Neural progenitor cell (in vitro differentiated cells): ENCODE measurements around the gene DTNB. TPM values are rescaled to one million over a fixed set of nuclear protein-coding genes. Genes with fewer than 3 reads are reported as not detected.

Experiments
- DNase-seq: peaks from one replicate; pipeline ENCODE4 v3.0.0-alpha.2; 2016; ENCODE audit warnings: low spot score
- H2AFZ ChIP-seq: fragments of 200-600 bp; sonication (generic); replicated peaks from 2 replicates; pipeline ENCODE4 v1.6.1; 2016; ENCODE audit warnings: antibody characterized with exemption
- H3F3A ChIP-seq: fragments of 200-600 bp; sonication (generic); 2 replicates; pipeline ENCODE4 v1.6.1; 2016; ENCODE audit warnings: antibody characterized with exemption, low read depth
- H3K27ac ChIP-seq: fragments of 200-600 bp; sonication (generic); 2 replicates; pipeline ENCODE4 v1.5.1; 2016; ENCODE audit warnings: mild to moderate bottlenecking
- H3K27me3 ChIP-seq: fragments of 200-600 bp; sonication (generic); 2 replicates; pipeline ENCODE4 v1.6.1; 2016; ENCODE audit warnings: mild to moderate bottlenecking, moderate library complexity
- H3K36me3 ChIP-seq: fragments of 200-600 bp; sonication (generic); 2 replicates; pipeline ENCODE4 v1.5.1; 2016
- H3K4me1 ChIP-seq: fragments of 200-600 bp; sonication (generic); 2 replicates; pipeline ENCODE4 v1.6.1; 2016; ENCODE audit warnings: mixed run types
- H3K4me2 ChIP-seq: fragments of 200-600 bp; sonication (generic); 2 replicates; pipeline ENCODE4 v1.6.1; 2016
- H3K4me3 ChIP-seq: fragments of 200-600 bp; sonication (generic); 2 replicates; pipeline ENCODE4 v1.5.1; 2016
- H3K79me2 ChIP-seq: fragments of 200-600 bp; sonication (generic); 2 replicates; pipeline ENCODE4 v1.6.1; 2016; ENCODE audit warnings: low read depth
- H3K9ac ChIP-seq: fragments of 200-600 bp; sonication (generic); 2 replicates; pipeline ENCODE4 v1.6.1; 2016
- H3K9me3 ChIP-seq: fragments of 200-600 bp; sonication (generic); 2 replicates; pipeline ENCODE4 v1.5.1; 2016; ENCODE audit warnings: low read depth
- H4K20me1 ChIP-seq: fragments of 200-600 bp; sonication (generic); 2 replicates; pipeline ENCODE4 v1.6.1; 2016; ENCODE audit warnings: low read depth
- H3K27ac Mint-ChIP-seq: 3 replicates; pipeline ENCODE4 v1.8.0; 2021; ENCODE audit warnings: mixed read lengths
- H3K27me3 Mint-ChIP-seq: 2 replicates; pipeline ENCODE4 v1.8.0; 2022; ENCODE audit warnings: low read depth, mild to moderate bottlenecking, inconsistent platforms, moderate library complexity, mixed read lengths; ENCODE audit not compliant: insufficient read depth
- H3K36me3 Mint-ChIP-seq: 3 replicates; pipeline ENCODE4 v1.8.0; 2021; ENCODE audit warnings: mixed read lengths
- H3K4me1 Mint-ChIP-seq: 3 replicates; pipeline ENCODE4 v1.8.0; 2021; ENCODE audit warnings: mixed read lengths
- H3K4me3 Mint-ChIP-seq: 3 replicates; pipeline ENCODE4 v1.8.0; 2021; ENCODE audit warnings: mild to moderate bottlenecking, moderate library complexity, mixed read lengths
- H3K9me3 Mint-ChIP-seq: 3 replicates; pipeline ENCODE4 v1.8.0; 2020; ENCODE audit warnings: mixed read lengths
- EZH2 ChIP-seq: fragments of 200-600 bp; sonication (generic); IDR thresholded peaks from 2 replicates; pipeline ENCODE4 v1.6.1; 2017; ENCODE audit warnings: antibody characterized with exemption, mild to moderate bottlenecking, moderate library complexity
- EZH2phosphoT487 ChIP-seq: fragments of 200-600 bp; sonication (generic); IDR thresholded peaks from 2 replicates; pipeline ENCODE4 v1.6.1; 2017; ENCODE audit warnings: antibody characterized with exemption
- total RNA-seq: library from RNA; depleted of rRNA; stranded (reverse); fragments of >200 nt; gene quantifications from 2 replicates; pipeline ENCODE4 v1.2.3, GENCODE V29; 2015; ENCODE audit warnings: low replicate concordance
- TF ChIP-seq, protein P1 (sequence below): fragments of 200-600 bp; sonication (generic); IDR thresholded peaks from 2 replicates; pipeline ENCODE4 v1.5.1; 2017; ENCODE audit warnings: antibody characterized with exemption, mild to moderate bottlenecking

The DTNB gene
- total RNA-seq, 1 donor from 2014 or later, result 27.1 TPM

- DNase-seq, result peak; percentile 39
- H2AFZ ChIP-seq, result peak overlapping the region; percentile 95
- Mint-ChIP-seq H3K4me3 (peak overlapping the region; percentile 83), H3K36me3 (peaks cover 3% of the 10 kb centered on the region), H3K27ac (no peak overlapping the region), H3K4me1 (peaks cover 14% of the 10 kb centered on the region), H3K27me3 (peaks cover 6% of the 10 kb centered on the region), H3K9me3 (peaks cover 4% of the 10 kb centered on the region)
- peaks cover 21% of the 10 kb centered on the region for H3K4me1 ChIP-seq
- H3K9me3 ChIP-seq, result no peaks in the 10 kb centered on the region
- peaks cover 40% of the 10 kb centered on the region for H3K79me2 ChIP-seq
- no peak overlapping the region for H3K27ac ChIP-seq
- H3F3A ChIP-seq, result peaks cover 21% of the 10 kb centered on the region
- no peaks in the 10 kb centered on the region for H3K36me3 ChIP-seq
- H4K20me1 ChIP-seq, result peaks cover 29% of the 10 kb centered on the region
- TF ChIP-seq, protein P1, sequence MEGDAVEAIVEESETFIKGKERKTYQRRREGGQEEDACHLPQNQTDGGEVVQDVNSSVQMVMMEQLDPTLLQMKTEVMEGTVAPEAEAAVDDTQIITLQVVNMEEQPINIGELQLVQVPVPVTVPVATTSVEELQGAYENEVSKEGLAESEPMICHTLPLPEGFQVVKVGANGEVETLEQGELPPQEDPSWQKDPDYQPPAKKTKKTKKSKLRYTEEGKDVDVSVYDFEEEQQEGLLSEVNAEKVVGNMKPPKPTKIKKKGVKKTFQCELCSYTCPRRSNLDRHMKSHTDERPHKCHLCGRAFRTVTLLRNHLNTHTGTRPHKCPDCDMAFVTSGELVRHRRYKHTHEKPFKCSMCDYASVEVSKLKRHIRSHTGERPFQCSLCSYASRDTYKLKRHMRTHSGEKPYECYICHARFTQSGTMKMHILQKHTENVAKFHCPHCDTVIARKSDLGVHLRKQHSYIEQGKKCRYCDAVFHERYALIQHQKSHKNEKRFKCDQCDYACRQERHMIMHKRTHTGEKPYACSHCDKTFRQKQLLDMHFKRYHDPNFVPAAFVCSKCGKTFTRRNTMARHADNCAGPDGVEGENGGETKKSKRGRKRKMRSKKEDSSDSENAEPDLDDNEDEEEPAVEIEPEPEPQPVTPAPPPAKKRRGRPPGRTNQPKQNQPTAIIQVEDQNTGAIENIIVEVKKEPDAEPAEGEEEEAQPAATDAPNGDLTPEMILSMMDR, result no peak
- no peak for TF ChIP-seq EZH2phosphoT487
- no peak for TF ChIP-seq EZH2
- H3K4me3 ChIP-seq, result peak overlapping the region; percentile 46
- peaks cover 32% of the 10 kb centered on the region for H3K27me3 ChIP-seq
- H3K4me2 ChIP-seq, result peak overlapping the region; percentile 82
- H3K9ac ChIP-seq, result no peak overlapping the region
These were observed 643 bp upstream of the DTNB start for GRCh38 chr2:25674077-25674362.

GRCh38 chr2:25672494-25673299 is 680 bp downstream of the DTNB start:
- TF ChIP-seq, protein P1, result no peak
- TF ChIP-seq EZH2phosphoT487 (no peak), EZH2 (peak; percentile 20)
- peak overlapping the region; percentile 90 for H2AFZ ChIP-seq

DNA sequence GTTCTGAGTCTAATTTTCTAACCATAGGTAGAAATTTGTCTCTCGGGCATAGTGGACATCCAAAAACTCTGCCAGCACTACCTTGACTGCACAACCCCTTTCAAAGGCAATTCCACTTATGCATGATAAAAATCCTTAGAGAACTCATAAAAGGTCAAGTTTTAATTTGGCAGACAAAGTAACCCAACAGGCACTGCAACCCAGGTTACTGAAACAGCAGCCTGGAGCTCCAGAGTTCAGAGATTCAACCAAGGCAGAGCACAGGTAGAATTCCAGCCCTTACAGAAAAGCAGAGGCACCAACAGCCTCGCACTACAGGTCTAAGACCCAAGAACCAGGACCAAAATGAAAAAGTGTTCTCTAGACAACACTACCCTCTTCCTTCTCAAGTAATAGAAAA is 1.8 kb downstream of the DTNB start:
- Histone ChIP-seq H3K9ac (no peak overlapping the region), H3K27ac (no peak overlapping the region), H3K4me3 (peak overlapping the region; percentile 97), H3K36me3 (no peaks in the 10 kb centered on the region), H3K27me3 (peaks cover 30% of the 10 kb centered on the region), H4K20me1 (peaks cover 31% of the 10 kb centered on the region), H2AFZ (no peak overlapping the region), H3K79me2 (peaks cover 61% of the 10 kb centered on the region), H3K4me2 (peak overlapping the region; percentile 98), H3K4me1 (peaks cover 21% of the 10 kb centered on the region), H3F3A (peaks cover 21% of the 10 kb centered on the region), H3K9me3 (no peaks in the 10 kb centered on the region)
- DNase-seq, result no peak
- Mint-ChIP-seq H3K4me1 (peaks cover 17% of the 10 kb centered on the region), H3K27me3 (peaks cover 6% of the 10 kb centered on the region), H3K36me3 (peaks cover 2% of the 10 kb centered on the region), H3K27ac (no peak overlapping the region), H3K4me3 (peak overlapping the region; percentile 90), H3K9me3 (peaks cover 2% of the 10 kb centered on the region)
- TF ChIP-seq EZH2 (no peak), EZH2phosphoT487 (no peak)
- TF ChIP-seq, protein P1, result no peak

More at GRCh38 chr2:25672494-25673299, 680 bp downstream of the DTNB start:
- Histone ChIP-seq H4K20me1 (peaks cover 30% of the 10 kb centered on the region), H3K4me2 (peak overlapping the region; percentile 98), H3F3A (peaks cover 21% of the 10 kb centered on the region), H3K27me3 (peaks cover 32% of the 10 kb centered on the region), H3K4me3 (peak overlapping the region; percentile 97), H3K79me2 (peaks cover 53% of the 10 kb centered on the region), H3K27ac (peak overlapping the region; percentile 80), H3K36me3 (no peaks in the 10 kb centered on the region), H3K9me3 (no peaks in the 10 kb centered on the region), H3K9ac (peak overlapping the region; percentile 74), H3K4me1 (peaks cover 21% of the 10 kb centered on the region)
- peak; percentile 84 for DNase-seq
- Mint-ChIP-seq H3K4me1 (peaks cover 17% of the 10 kb centered on the region), H3K36me3 (peaks cover 3% of the 10 kb centered on the region), H3K27me3 (peaks cover 6% of the 10 kb centered on the region), H3K9me3 (peaks cover 4% of the 10 kb centered on the region), H3K27ac (no peak overlapping the region), H3K4me3 (peak overlapping the region; percentile 90)
